Omental fat pad (tissue), 4 donors: ENCODE measurements around the gene FLII. TPM values are rescaled to one million over a fixed set of nuclear protein-coding genes. Genes with fewer than 3 reads are reported as not detected.

Experiments
- ATAC-seq: fragments of 150-250 bp; one replicate; pipeline ENCODE4 v1.9.1; 2016; ENCODE audit warnings: mild to moderate bottlenecking, moderate library complexity; ENCODE audit not compliant: low FRiP score
- DNase-seq: peaks from one replicate; pipeline ENCODE4 v3.0.0-alpha.2; 2019; ENCODE audit warnings: low spot score
- CTCF ChIP-seq, 3 donors: fragments of 450-650 bp; IDR thresholded peaks; one replicate each; pipeline ENCODE4 v1.5.1; 2016 to 2017; ENCODE audit warnings: antibody characterized with exemption in 3 of 3, mild to moderate bottlenecking in 3 of 3, moderate library complexity in 2 of 3
- total RNA-seq, 4 donors: library from RNA; depleted of rRNA; stranded (reverse); fragments of >200 nt; gene quantifications; one replicate each; pipeline ENCODE4 v1.1.0, GENCODE V29; 2016

FLII gene
- total RNA-seq, 4 donors from 2014 or later: 198 to 328 (median 324) TPM

GRCh38 chr17:18245038-18245776, 13.3 kb downstream of the FLII start:
- ATAC-seq: no peak
- TF ChIP-seq CTCF (IDR thresholded peaks at IDR 0.05): no peak
- no peak for DNase-seq

GRCh38 chr17:18241229-18241871, 17.2 kb downstream of the FLII start:
- ATAC-seq: no peak

GRCh38 chr17:18240449-18240848, 18.1 kb downstream of the FLII start:
- DNase-seq (no peak), ATAC-seq (no peak)
- no peak for TF ChIP-seq CTCF (IDR thresholded peaks at IDR 0.05)

More at GRCh38 chr17:18241229-18241871, 17.2 kb downstream of the FLII start:
- no peak for TF ChIP-seq CTCF (IDR thresholded peaks at IDR 0.05)
- no peak for DNase-seq

- ATAC-seq: no peak
- TF ChIP-seq CTCF (IDR thresholded peaks at IDR 0.05): no peak
- DNase-seq: no peak
Measured at GRCh38 chr17:18238299-18238698, 20.2 kb downstream of the FLII start.

- TF ChIP-seq CTCF (IDR thresholded peaks at IDR 0.05): no peak
- ATAC-seq (no peak), DNase-seq (no peak)
Measured at GRCh38 chr17:18237461-18237860, 21.1 kb downstream of the FLII start.

GRCh38 chr17:18236494-18236893, 22.0 kb downstream of the FLII start:
- DNase-seq: no peak
- no peak for ATAC-seq
- TF ChIP-seq CTCF (IDR thresholded peaks at IDR 0.05): no peak
